Spleen (tissue), 11 donors: ENCODE measurements around the gene HAL. TPM values are rescaled to one million over a fixed set of nuclear protein-coding genes. Genes with fewer than 3 reads are reported as not detected.

Experiments used
- DNase-seq: peaks from one replicate; pipeline ENCODE4 v3.0.0-alpha.2; 2020
- H3K27ac ChIP-seq, 8 donors: fragments of 200-600 bp; sonication (generic) in 7 of 8; 1 replicate in 4 of 8; 2 replicates in 4 of 8; pipeline versions ENCODE4 v1.5.0 to v1.8.0; 2016 to 2021; ENCODE audit warnings: inconsistent platforms in 4 of 8, mild to moderate bottlenecking in 4 of 8, moderate library complexity in 1 of 8
- H3K27me3 ChIP-seq, 7 donors: fragments of 200-600 bp; sonication (generic) in 6 of 7; replicated peaks in 1 of 7; 1 replicate in 4 of 7; 2 replicates in 3 of 7; pipeline versions ENCODE4 v1.5.0 to v1.8.0; 2016 to 2021; ENCODE audit warnings: inconsistent platforms in 3 of 7, mild to moderate bottlenecking in 1 of 7
- H3K36me3 ChIP-seq, 6 donors: fragments of 200-600 bp; sonication (generic) in 5 of 6; 1 replicate in 4 of 6; 2 replicates in 2 of 6; pipeline versions ENCODE4 v1.5.0 to v1.8.0; 2016 to 2021; ENCODE audit warnings: inconsistent platforms in 2 of 6
- H3K4me1 ChIP-seq, 6 donors: fragments of 200-600 bp; sonication (generic) in 5 of 6; 1 replicate in 3 of 6; 2 replicates in 3 of 6; pipeline versions ENCODE4 v1.5.0 to v1.8.0; 2016 to 2021; ENCODE audit warnings: inconsistent platforms in 3 of 6
- H3K4me3 ChIP-seq, 8 donors: fragments of 200-600 bp; sonication (generic) in 7 of 8; 1 replicate in 4 of 8; 2 replicates in 4 of 8; pipeline versions ENCODE4 v1.5.0 to v1.8.0; 2016 to 2021; ENCODE audit warnings: inconsistent platforms in 4 of 8, mild to moderate bottlenecking in 4 of 8, moderate library complexity in 2 of 8
- H3K9me3 ChIP-seq, 8 donors: fragments of 200-600 bp; sonication (generic) in 7 of 8; 1 replicate in 4 of 8; 2 replicates in 4 of 8; pipeline versions ENCODE4 v1.5.0 to v1.8.0; 2016 to 2021; ENCODE audit warnings: inconsistent platforms in 4 of 8
- CTCF ChIP-seq, 11 experiments: fragments of 200-600 bp in 7 of 11; fragments of 450-650 bp in 4 of 11; sonication (generic) in 4 of 11; IDR thresholded peaks in 8 of 11; conservative IDR thresholded peaks in 3 of 11; 1 replicate in 7 of 11; 2 replicates in 4 of 11; pipeline versions ENCODE4 v1.4.0 to v1.8.0; 2016 to 2021; ENCODE audit warnings: antibody characterized with exemption in 11 of 11, inconsistent platforms in 4 of 11, mild to moderate bottlenecking in 1 of 11
- POLR2A ChIP-seq, 3 donors: fragments of 450-650 bp; IDR thresholded peaks; one replicate each; pipeline ENCODE4 v1.5.1; 2017; ENCODE audit warnings: antibody characterized with exemption in 3 of 3, mild to moderate bottlenecking in 1 of 3
- POLR2AphosphoS5 ChIP-seq, 3 donors: sonication (generic); formaldehyde crosslinking; IDR thresholded peaks; one replicate each; pipeline ENCODE4 v1.5.1; 2017; ENCODE audit warnings: antibody characterized with exemption in 3 of 3
- WGBS, 5 donors: extraction: QIAGEN DNeasy Blood & Tissue Kit in 3 of 5; methylation state at CpG; one replicate each; pipeline versions ENCODE4 v1.1.5 to v1.1.7; 2013 to 2018; 5-methylcytosine and 5-hydroxymethylcytosine counted together
- intact Hi-C: fragments of 100-400 bp; cut with DNase I; formaldehyde crosslinking; loops from one replicate; pipeline ENCODE4 v1.15.0; 2023; ENCODE audit warnings: low total_unique reads
- polyA plus RNA-seq, 3 donors: library from polyadenylated mRNA; stranded (reverse); fragments of 200-250 nt; gene quantifications; one replicate each; pipeline ENCODE4 v1.2.1, GENCODE V29; 2013
- total RNA-seq, 7 donors: library from RNA; depleted of rRNA in 3 of 7; stranded (reverse); fragments of >200 nt in 3 of 7; fragmentation: NEBNext Ultra II Directional in 4 of 7; extraction: Animal tissue kit (Norgen Biotek cat#: 25700) in 4 of 7; gene quantifications; one replicate each; pipeline versions ENCODE4 v1.1.0 to v1.2.1, GENCODE V29; 2016 to 2021
- donor health status: healthy with polysubstance abuse.
- donor health status: DM: no; HTN: no; CAD: no; lungs with moderate emphysema.
- donor health status: DM: no; HTN: no; CAD: no.
- donor health status: Bipolar disorder and iron deficiency.
- donor health status: healthy.
- donor health status: DM: no; HTN: no; CAD: no.
- donor health status: DM: yes; HTN: yes; CAD: no.

Gene HAL
- total and polyA plus RNA-seq, 10 donors = 0.24 to 27.3 (median 9.4) TPM

- Histone ChIP-seq H3K4me1 (no peaks in the 10 kb centered on the region), H3K36me3 (peaks cover 0 to 16% (median 0%) of the 10 kb centered on the region in 6 donors), H3K27ac (no peak overlapping the region), H3K27me3 (no peaks in the 10 kb centered on the region), H3K9me3 (no peaks in the 10 kb centered on the region), H3K4me3 (no peak overlapping the region)
- TF ChIP-seq POLR2A (IDR thresholded peaks at IDR 0.05) = no peak
- TF ChIP-seq POLR2AphosphoS5 (IDR thresholded peaks at IDR 0.05) = no peak
- no peak for TF ChIP-seq CTCF (IDR thresholded peaks at IDR 0.05 in 8 of 11, conservative IDR thresholded peaks at IDR 0.05 in 3 of 11)
- WGBS, 5 donors = 82 to 98% (median 89%) methylated on average over 7 of the region's 7 CpGs
- intact Hi-C loops = no loop called here
- DNase-seq = no peak
These were observed 29.8 kb downstream of the HAL start for GRCh38 chr12:95966287-95966870.

GRCh38 chr12:95963096-95963495, 33.0 kb downstream of the HAL start:
- no peak for TF ChIP-seq CTCF (IDR thresholded peaks at IDR 0.05 in 8 of 11, conservative IDR thresholded peaks at IDR 0.05 in 3 of 11)
- TF ChIP-seq POLR2A (IDR thresholded peaks at IDR 0.05) = no peak
- TF ChIP-seq POLR2AphosphoS5 (IDR thresholded peaks at IDR 0.05) = no peak
- H3K4me1 ChIP-seq = no peaks in the 10 kb centered on the region
- intact Hi-C loops = no loop called here
- peaks cover 0 to 15% (median 0%) of the 10 kb centered on the region in 6 donors for H3K36me3 ChIP-seq
- no peaks in the 10 kb centered on the region for H3K27me3 ChIP-seq
- H3K27ac ChIP-seq = no peak overlapping the region
- no peak for DNase-seq
- no peak overlapping the region for H3K4me3 ChIP-seq
- 68 to 82% (median 72%) methylated on average over 2 of the region's 2 CpGs for WGBS, 5 donors
- no peaks in the 10 kb centered on the region for H3K9me3 ChIP-seq

- Histone ChIP-seq H3K27me3 (no peaks in the 10 kb centered on the region), H3K27ac (no peak overlapping the region), H3K4me1 (no peaks in the 10 kb centered on the region), H3K36me3 (peaks cover 0 to 11% (median 0%) of the 10 kb centered on the region in 6 donors), H3K9me3 (no peaks in the 10 kb centered on the region), H3K4me3 (no peak overlapping the region)
- TF ChIP-seq CTCF (IDR thresholded peaks at IDR 0.05 in 8 of 11, conservative IDR thresholded peaks at IDR 0.05 in 3 of 11) = no peak
- no peak for TF ChIP-seq POLR2A (IDR thresholded peaks at IDR 0.05)
- intact Hi-C loops = no loop called here
- 77 to 87% (median 83%) methylated on average over 7 of the region's 7 CpGs for WGBS, 5 donors
- no peak for DNase-seq
These were observed 33.9 kb downstream of the HAL start for GRCh38 chr12:95962222-95962621.

- DNase-seq = no peak
- TF ChIP-seq POLR2AphosphoS5 (IDR thresholded peaks at IDR 0.05) (no peak), POLR2A (IDR thresholded peaks at IDR 0.05) (no peak), CTCF (IDR thresholded peaks at IDR 0.05 in 8 of 11, conservative IDR thresholded peaks at IDR 0.05 in 3 of 11) (no peak)
- Histone ChIP-seq H3K4me1 (no peaks in the 10 kb centered on the region), H3K36me3 (peaks cover 0 to 4% (median 0%) of the 10 kb centered on the region in 6 donors), H3K9me3 (no peaks in the 10 kb centered on the region), H3K4me3 (no peak overlapping the region), H3K27ac (no peak overlapping the region), H3K27me3 (no peaks in the 10 kb centered on the region)
- intact Hi-C loops = no loop called here
- 57 to 76% (median 63%) methylated on average over 5 of the region's 5 CpGs for WGBS, 5 donors
These were observed 35.9 kb downstream of the HAL start for GRCh38 chr12:95960241-95960640.
